Measurements from ENCODE around the gene PIGT. TPM values are rescaled to one million over a fixed set of nuclear protein-coding genes. Genes with fewer than 3 reads are reported as not detected.

The PIGT gene
- polyA plus RNA-seq, 1 of the 3 experiments (the other 2 are of a cell fraction): 144 TPM

DNA sequence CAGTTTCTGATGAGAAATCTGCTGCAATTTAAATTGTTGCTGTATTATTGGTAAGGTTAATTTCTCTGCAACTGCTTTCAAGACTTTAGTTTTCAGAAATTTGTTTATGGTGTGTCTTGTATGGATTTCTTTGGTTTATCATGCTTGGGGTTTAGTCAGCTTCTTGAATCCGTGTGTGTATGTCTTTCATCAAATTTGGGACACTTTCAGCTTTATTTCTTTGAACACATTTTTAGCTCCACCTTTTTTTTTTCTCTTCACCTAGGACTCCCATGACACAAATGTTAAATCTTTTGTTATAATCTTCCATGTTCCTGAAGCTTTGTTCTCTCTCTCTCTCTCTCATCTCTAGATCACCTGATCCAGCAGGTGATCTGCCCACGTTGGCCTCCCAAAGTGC lies 24.4 kb upstream of the PIGT start:
- H3F3A ChIP-seq (replicated peaks; ENCODE audit: insufficient read depth): peaks cover under 1% of the 10 kb centered on the region
- TF ChIP-seq NFIC (IDR thresholded peaks at IDR 0.05; ENCODE audit: borderline replicate concordance) (no peak), RXRA (IDR thresholded peaks at IDR 0.05; ENCODE audit: borderline replicate concordance, low read depth) (no peak), CTCF (IDR thresholded peaks at IDR 0.05) (no peak), RFX5 (IDR thresholded peaks at IDR 0.05; ENCODE audit: low read length) (no peak), USF2 (IDR thresholded peaks at IDR 0.05; ENCODE audit: borderline replicate concordance, low read depth, low read length) (no peak), FOXM1 (IDR thresholded peaks at IDR 0.05; ENCODE audit: low read depth) (no peak), SIN3A (IDR thresholded peaks at IDR 0.05; ENCODE audit: borderline replicate concordance, low read depth, low read length) (no peak), TEAD4 (IDR thresholded peaks at IDR 0.05; ENCODE audit: borderline replicate concordance, insufficient read depth) (no peak), ELF1 (IDR thresholded peaks at IDR 0.05) (no peak), FOXJ3 (CRISPR knock-in tag; IDR thresholded peaks at IDR 0.05) (no peak), YY1 (IDR thresholded peaks at IDR 0.05; ENCODE audit: low read depth) (no peak), TAF1 (IDR thresholded peaks at IDR 0.05; ENCODE audit: borderline replicate concordance, low read depth, low read length) (no peak), CHD2 (IDR thresholded peaks at IDR 0.05; ENCODE audit: low read length, partially characterized antibody) (no peak), SMC3 (IDR thresholded peaks at IDR 0.05; ENCODE audit: low read depth, low read length) (no peak)
- TF ChIP-seq, protein P1, sequence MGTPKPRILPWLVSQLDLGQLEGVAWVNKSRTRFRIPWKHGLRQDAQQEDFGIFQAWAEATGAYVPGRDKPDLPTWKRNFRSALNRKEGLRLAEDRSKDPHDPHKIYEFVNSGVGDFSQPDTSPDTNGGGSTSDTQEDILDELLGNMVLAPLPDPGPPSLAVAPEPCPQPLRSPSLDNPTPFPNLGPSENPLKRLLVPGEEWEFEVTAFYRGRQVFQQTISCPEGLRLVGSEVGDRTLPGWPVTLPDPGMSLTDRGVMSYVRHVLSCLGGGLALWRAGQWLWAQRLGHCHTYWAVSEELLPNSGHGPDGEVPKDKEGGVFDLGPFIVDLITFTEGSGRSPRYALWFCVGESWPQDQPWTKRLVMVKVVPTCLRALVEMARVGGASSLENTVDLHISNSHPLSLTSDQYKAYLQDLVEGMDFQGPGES (IDR thresholded peaks at IDR 0.05; ENCODE audit: low read depth, low read length): no peak
- TF ChIP-seq, protein P2, sequence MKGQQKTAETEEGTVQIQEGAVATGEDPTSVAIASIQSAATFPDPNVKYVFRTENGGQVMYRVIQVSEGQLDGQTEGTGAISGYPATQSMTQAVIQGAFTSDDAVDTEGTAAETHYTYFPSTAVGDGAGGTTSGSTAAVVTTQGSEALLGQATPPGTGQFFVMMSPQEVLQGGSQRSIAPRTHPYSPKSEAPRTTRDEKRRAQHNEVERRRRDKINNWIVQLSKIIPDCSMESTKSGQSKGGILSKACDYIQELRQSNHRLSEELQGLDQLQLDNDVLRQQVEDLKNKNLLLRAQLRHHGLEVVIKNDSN (IDR thresholded peaks at IDR 0.05; ENCODE audit: borderline replicate concordance, low read depth): no peak
- TF ChIP-seq, protein P3, sequence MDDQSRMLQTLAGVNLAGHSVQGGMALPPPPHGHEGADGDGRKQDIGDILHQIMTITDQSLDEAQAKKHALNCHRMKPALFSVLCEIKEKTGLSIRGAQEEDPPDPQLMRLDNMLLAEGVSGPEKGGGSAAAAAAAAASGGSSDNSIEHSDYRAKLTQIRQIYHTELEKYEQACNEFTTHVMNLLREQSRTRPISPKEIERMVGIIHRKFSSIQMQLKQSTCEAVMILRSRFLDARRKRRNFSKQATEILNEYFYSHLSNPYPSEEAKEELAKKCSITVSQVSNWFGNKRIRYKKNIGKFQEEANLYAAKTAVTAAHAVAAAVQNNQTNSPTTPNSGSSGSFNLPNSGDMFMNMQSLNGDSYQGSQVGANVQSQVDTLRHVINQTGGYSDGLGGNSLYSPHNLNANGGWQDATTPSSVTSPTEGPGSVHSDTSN (IDR thresholded peaks at IDR 0.05): no peak
- TF ChIP-seq, protein P4, sequence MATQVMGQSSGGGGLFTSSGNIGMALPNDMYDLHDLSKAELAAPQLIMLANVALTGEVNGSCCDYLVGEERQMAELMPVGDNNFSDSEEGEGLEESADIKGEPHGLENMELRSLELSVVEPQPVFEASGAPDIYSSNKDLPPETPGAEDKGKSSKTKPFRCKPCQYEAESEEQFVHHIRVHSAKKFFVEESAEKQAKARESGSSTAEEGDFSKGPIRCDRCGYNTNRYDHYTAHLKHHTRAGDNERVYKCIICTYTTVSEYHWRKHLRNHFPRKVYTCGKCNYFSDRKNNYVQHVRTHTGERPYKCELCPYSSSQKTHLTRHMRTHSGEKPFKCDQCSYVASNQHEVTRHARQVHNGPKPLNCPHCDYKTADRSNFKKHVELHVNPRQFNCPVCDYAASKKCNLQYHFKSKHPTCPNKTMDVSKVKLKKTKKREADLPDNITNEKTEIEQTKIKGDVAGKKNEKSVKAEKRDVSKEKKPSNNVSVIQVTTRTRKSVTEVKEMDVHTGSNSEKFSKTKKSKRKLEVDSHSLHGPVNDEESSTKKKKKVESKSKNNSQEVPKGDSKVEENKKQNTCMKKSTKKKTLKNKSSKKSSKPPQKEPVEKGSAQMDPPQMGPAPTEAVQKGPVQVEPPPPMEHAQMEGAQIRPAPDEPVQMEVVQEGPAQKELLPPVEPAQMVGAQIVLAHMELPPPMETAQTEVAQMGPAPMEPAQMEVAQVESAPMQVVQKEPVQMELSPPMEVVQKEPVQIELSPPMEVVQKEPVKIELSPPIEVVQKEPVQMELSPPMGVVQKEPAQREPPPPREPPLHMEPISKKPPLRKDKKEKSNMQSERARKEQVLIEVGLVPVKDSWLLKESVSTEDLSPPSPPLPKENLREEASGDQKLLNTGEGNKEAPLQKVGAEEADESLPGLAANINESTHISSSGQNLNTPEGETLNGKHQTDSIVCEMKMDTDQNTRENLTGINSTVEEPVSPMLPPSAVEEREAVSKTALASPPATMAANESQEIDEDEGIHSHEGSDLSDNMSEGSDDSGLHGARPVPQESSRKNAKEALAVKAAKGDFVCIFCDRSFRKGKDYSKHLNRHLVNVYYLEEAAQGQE (IDR thresholded peaks at IDR 0.05; ENCODE audit: low read depth, low read length): no peak
- WGBS (ENCODE audit: low lambda C conversion rate): 40% methylated on average over 2 of the region's 2 CpGs

More for the DNA sequence above, 24.4 kb upstream of the PIGT start:
- H3K4me1 ChIP-seq (ENCODE audit: control insufficient read depth in 1 of 2, insufficient read depth in 2 of 2, low read depth in 1 of 2, low read length in 1 of 2): no peaks in the 10 kb centered on the region
- ChIA-PET CTCF (interaction anchor here (0.6 kb wide), 1 partner anchor 28 kb away, joined by 3 read pairs; the partner anchor contains the start of gene SYS1), POLR2A (no interaction called here)
- no peak overlapping the region for H3K4me2 ChIP-seq
- no peaks in the 10 kb centered on the region for H4K20me1 ChIP-seq (ENCODE audit: insufficient read depth)
- peaks cover 6% of the 10 kb centered on the region; the same call in 1 of the 2 replicates for H3K9me3 ChIP-seq
- H3K27ac ChIP-seq (ENCODE audit: low read depth in 2 of 2, low read length in 1 of 2): no peak overlapping the region
- no peak for DNase-seq
- no peaks in the 10 kb centered on the region for H3K9me2 ChIP-seq
- H3K36me3 ChIP-seq (replicated peaks in 1 of 2; ENCODE audit: control insufficient read depth in 1 of 2, insufficient read depth in 2 of 2, low read length in 1 of 2): peaks cover 0 to 6% of the 10 kb centered on the region in 2 experiments
- no peak overlapping the region for H3K9ac ChIP-seq
- no peak overlapping the region for H3K4me3 ChIP-seq (ENCODE audit: low read depth in 2 of 2, low read length in 1 of 2)
- H3K27me3 ChIP-seq (ENCODE audit: insufficient read depth): no peaks in the 10 kb centered on the region
- no peak overlapping the region for H2AFZ ChIP-seq (ENCODE audit: low read depth)
- no peaks in the 10 kb centered on the region for H3K79me2 ChIP-seq (ENCODE audit: insufficient read depth)

Measured in SK-N-SH (cell line).